Measurements from ENCODE around the gene ENO1. TPM values are rescaled to one million over a fixed set of nuclear protein-coding genes. Genes with fewer than 3 reads are reported as not detected.
A peak's percentile ranks its signal among the peaks of the same experiment; 100 is the strongest.

ENO1 gene
- total RNA-seq, 1 donor from 2014 or later = 126 TPM

DNA sequence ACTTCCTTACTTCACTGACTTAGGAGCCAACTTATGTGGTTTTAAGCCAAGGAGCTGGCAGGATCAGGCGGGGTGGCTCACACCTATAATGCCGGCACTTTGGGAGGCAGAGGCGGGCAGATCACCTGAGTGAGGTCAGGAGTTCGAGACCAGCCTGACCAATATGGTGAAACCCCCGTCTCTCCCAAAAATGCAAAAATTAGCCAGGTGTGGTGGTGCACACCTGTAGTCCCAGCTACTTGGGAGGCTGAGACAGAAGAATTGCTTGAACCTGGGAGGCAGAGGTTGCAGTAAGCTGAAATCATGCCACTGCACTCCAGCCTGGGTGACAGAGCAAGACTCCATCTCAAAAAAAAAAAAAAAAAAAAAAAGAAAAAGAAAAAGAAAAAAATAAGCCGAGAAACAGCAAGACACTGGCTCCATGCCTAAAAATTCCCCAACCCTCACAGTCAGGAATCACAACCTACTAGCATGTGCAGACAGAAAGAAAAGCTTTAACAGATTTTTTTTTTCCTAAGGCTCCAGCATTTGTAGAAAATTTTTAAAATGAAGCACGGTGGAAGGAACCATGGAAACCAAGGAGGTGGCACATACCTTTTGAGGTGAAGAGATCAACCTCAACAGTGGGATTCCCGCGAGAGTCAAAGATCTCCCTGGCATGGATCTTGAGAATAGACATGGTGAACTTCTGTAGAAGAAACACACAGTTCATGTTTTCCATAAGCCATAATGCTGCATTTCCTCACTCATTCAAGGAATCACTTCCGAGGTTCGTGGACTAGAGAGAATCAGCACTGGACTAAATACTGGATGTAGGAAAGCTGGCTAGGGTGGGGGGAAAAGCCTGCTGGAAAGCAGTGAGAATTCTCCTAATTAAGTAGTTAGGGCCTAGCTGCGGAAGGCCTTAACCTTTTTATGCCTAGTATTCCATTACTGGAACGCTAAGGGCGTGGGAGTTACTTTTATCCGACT, 4.0 kb downstream of the ENO1 start:
- DNase-seq (no peak), ATAC-seq (no peak)
- intact Hi-C loops (cut with micrococcal nuclease) = no loop called here

DNA sequence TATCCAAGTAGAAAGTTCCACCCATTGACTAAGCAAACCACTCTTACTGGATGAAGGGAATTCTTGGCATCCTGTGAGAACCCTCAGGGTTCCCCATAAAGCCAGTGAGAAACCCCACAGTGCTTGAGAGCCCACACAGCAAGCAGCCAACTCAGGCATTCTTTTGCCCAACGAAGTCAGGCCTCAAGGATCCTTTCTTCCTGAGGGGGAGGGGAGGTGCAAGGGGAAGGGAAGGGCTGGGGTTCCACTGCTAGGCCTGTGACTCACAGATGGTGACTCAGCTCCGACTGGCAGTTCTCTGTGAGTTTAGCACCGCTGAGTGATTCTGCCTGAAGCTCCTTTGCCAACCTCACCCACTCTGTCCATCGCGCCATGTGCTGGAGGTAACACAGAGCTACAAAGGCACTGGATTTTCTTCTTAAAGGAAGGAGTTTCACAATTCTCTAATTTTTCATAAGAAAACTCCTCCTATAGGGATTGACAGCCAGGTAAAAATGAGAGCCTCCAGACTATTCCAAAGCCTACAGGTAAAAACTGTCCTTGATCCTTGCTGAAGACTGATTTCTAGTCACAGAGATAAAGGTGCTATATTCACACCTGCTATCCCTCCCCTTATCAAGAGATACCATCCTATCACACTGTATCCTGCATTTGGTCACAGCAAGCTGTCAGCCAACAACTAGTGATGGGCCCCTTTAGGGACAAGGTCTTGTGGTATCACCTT, 4.8 kb downstream of the ENO1 start:
- ATAC-seq (peak; percentile 42), DNase-seq (peak; percentile 66)
- intact Hi-C loops (cut with micrococcal nuclease) = no loop called here

DNA sequence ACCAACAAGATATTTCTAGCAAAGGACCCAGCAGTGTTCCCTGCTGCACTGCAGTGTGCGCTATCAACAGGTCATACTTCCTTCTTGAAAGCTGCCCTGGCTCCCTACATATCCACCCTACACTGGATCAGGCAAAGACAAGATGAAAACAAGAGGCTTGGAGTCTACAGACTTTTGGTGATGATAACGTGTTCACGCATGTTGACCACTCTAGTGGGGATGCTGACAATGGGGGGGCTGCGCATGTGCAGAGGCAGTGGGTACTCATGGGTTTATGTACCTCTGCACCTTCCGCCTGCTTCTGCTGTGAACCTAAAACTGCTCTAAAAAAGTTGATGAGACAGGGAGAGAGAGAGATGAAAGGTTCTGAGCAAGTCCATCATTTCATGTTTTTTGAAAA, 5.5 kb downstream of the ENO1 start:
- DNase-seq = no peak
- intact Hi-C loops (cut with micrococcal nuclease) = no loop called here
- ATAC-seq = no peak

DNA sequence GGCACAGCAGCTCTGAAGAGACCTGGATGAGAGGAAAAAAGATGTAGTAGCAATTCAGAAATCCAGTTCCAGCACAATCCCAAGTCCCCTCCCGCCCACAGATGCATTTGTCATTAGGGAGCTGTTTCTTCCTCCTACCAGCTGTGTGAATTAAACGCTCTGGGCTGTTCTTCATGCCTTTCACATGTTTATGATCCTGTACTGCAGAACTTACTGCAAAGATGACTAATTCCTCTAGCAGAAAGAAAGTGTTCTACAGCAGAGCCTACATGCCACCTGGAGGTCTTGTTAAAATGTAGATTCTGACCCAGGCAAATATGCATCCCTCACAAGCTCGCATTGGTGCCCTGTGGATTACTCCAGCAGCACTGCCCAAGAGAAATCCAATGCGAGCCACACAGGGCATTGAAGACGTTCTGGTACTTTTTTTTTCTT, 6.5 kb downstream of the ENO1 start:
- intact Hi-C loops (cut with micrococcal nuclease) = no loop called here
- no peak for DNase-seq
- no peak for ATAC-seq

DNA sequence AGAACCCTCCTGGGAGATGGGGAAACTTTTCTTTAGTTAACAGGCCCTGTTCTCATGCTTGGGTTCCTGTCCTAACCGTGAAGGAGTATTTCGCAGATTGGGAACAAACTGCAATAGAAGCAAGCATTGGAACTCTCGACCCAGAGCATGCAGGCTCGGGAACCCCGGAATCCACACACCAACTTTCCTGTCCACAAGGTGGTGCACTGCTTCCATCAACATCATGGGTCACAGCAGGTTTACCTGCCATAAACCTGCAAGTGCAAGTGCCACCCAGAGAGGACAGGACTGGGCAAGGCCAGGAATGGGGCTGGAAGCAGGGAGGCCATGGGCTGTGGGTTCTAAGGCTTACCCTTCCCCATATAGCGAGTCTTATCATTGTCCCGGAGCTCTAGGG, 6.9 kb downstream of the ENO1 start:
- intact Hi-C loops (cut with micrococcal nuclease) = no loop called here
- ATAC-seq (no peak), DNase-seq (no peak)

DNA sequence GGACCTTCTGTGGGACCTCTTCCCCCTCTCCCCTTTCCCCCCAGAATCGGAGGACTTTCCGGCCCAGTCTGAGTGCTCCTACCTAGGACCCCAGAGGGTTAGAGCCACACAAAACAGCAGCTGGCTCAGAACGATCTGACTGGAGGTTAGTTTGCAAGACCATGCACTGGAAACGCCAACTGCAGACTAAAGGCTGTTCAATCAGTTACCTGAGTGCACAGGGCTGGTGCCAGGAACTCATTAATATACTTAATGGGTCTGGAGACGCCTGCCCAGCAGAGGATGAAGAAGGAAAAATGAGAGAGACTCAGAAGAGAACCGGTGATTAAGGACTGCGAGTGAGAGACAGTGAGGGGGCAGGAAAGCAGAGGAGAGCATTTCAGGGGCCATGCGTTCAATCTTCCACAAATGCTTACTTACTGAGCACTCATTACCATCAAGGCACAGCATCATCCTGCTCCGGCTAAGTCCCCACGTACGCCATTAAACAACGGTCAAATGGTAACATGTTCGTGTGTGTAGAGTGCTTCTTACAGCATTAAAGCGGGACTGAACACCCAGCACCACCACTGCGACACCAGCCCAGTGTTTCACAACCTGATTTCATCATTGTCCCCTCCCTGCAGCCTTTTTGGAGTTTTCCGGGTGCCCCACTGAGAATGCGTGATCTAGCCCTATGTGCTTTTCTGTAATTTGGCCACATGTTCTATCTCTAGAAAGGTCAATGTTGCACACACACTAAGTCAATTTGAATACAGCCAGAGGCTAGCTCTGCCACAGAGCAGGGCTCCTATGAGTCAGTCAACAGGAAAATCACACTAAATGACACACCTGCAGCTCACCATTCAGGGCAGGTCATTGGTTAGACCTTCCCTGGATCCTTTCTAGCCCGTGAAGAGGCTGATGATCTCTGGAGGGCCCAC, 7.6 kb downstream of the ENO1 start:
- no peak for ATAC-seq
- intact Hi-C loops (cut with micrococcal nuclease) = no loop called here
- no peak for DNase-seq

DNA sequence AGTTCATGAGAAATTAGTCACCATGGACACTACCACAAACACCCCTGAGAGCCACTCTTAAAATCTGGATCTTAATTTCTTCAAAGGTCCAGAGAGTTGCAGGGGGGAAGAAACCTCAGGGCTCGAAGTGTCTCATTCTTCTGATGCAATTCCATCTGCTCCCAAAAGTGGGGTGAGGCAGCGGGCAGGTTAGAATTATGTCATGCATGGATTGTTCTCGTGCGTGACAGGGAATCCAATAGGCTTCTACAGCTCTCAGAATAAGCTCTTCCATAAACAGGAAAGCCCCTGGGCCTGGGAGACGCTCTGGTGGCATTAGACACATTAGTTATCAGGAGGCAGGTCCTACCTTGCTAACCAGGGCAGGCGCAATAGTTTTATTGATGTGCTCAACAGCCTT, 8.4 kb downstream of the ENO1 start:
- DNase-seq (no peak), ATAC-seq (no peak)
- intact Hi-C loops (cut with micrococcal nuclease) = no loop called here

DNA sequence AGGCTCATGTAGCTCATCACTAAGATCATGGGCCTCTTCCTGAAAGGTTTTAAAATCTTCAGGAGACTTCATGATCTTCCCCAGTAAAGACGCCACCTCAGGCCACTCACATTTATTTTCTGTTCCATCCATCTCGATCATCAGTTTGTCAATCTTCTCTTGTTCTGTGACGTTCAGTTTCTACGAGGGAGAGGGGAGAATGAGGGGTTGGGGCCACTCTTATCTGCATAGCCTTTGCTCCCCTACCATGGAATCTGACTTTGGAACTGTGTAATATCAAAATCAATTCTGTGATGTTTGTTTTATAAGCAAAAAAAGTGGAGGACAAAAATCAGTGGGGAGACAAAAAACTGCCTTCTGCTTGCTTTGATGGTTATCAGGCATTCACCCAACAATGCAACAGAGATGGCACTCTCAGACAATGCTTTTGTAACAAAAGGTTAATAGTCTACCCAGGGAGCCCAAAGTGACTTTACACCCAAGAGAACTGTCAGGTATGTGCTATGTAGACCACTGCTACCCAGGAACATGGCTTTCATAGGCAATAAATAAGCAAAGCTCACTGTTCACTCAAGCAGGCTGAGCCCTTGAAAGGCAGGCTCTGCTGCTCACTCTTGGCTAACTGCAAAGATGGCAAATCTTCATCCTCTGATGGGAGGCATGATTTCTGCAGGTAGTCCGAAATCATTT, 10.5 kb downstream of the ENO1 start:
- ATAC-seq (no peak), DNase-seq (no peak)
- intact Hi-C loops (cut with micrococcal nuclease) = no loop called here

DNA sequence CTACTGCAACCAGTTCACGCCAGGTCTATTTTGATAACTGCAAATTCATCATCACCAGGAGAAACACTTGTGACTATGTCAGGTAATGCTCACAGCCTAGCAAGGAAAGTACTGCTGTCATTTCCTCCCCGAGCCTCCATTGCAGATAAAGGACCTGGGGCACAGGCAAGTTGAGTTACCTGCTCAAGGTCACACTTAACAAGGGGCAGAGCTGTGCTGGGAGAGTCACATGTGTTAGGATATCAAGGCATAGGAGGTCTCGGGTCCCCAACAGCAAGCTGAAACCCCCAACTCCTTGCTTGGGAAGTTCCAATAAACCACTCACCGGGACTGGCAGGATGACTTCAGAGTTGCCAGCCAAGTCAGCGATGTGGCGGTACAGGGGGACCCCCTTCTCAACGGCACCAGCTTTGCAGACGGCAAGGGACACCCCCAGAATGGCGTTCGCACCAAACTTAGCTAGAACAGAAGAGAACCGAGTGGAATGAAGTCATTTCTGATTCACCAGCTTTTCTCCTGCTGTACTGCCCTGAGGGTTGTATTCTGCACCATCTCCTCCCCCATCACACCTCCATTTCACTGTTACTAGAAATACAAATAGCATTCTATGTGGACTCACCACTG, 11.6 kb downstream of the ENO1 start:
- no peak for ATAC-seq
- DNase-seq = no peak

DNA sequence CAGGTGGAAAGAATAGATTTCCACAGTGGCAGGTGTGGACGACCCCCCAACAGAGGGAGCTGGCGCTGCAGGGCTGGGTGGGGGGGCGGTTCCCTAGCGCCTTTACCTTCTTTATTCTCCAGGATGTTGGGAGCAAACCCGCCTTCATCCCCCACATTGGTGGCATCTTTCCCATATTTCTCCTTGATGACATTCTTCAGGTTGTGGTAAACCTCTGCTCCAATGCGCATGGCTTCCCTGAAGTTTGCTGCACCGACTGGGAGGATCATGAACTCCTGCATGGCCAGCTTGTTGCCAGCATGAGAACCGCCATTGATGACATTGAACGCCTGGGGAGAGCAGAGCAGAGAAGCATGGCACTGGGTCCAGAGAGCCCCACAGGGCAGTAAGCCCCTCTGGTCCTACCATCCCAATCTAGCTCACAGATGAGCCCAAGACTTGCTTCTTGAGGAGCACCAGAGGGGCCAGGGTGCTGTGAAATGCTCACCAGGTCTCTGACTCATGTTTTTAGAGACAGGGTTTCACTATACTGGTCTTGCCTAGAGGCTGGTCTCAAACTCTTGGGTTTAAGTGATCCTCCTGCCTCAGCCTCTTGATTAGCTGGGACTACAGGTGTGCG, 12.2 kb downstream of the ENO1 start:
- ATAC-seq (no peak), DNase-seq (no peak)
- intact Hi-C loops (cut with micrococcal nuclease) = no loop called here

More for the DNA sequence above, 11.6 kb downstream of the ENO1 start:
- intact Hi-C loops (cut with micrococcal nuclease) = no loop called here

DNA sequence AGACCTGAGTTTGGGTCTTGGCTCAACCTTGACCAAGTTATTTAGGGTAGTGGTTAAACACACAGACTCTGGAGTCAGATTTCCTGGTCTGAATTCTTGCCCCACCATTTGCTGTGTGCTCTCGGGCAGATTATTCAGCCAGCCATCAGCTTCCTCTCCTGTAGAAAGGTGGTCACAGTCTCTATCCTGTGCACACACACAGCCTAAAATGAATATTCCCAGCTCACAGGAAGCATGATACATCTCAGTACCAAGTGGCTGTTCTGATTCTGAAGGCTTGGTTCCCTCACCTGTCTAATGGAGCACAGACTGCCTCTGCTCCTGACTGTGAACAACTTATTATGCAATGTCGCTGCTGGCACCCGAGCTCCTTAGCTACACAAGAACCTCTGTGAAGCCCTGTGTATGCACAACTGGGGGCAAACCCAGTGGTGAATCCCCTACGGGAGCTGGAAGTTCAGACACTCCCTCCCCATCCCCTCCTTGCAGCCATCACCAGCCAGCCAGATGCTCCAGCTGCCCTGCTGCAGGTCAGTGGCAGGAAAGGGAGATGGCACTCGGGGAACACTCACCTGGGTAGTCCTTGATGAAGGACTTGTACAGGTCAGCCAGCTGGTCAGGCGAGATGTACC, 13.7 kb downstream of the ENO1 start:
- no peak for ATAC-seq

DNA sequence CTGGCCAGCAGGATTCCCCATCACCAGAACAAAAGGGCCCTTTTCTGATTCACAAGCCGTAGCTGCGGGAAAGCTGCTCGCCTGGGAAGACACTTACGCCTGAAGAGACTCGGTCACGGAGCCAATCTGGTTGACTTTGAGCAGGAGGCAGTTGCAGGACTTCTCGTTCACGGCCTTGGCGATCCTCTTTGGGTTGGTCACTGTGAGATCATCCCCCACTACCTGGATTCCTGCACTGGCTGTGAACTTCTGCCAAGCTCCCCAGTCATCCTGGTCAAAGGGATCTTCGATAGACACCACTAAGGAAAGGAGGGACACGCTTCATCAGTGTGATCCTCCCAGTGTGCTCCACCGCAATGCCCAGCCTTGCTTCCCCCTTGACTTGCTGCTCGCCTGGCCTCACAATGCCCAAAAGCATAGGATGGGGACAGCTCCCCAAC, 14.7 kb downstream of the ENO1 start:
- DNase-seq (no peak), ATAC-seq (no peak)
- intact Hi-C loops (cut with micrococcal nuclease) = no loop called here

More for the DNA sequence above, 13.7 kb downstream of the ENO1 start:
- DNase-seq = no peak
- intact Hi-C loops (cut with micrococcal nuclease) = no loop called here

DNA sequence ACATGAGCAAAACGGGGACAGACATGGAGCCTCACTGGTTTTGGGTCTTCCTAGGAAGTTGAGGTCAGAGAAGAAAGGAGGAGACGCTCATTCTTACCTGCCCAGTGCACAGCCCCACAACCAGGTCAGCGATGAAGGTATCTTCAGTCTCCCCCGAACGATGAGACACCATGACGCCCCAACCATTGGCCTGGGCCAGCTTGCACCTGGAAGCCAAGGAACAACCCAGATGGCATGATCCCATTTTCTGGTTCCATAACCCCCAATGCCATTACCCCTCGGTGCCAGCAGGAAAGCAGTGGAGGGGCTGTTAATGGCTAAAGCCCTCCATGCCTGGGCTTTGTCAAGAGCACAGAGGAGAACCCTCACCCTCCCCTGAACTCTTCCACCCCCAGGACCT, 15.3 kb downstream of the ENO1 start:
- ATAC-seq (no peak), DNase-seq (no peak)
- intact Hi-C loops (cut with micrococcal nuclease) = no loop called here

DNA sequence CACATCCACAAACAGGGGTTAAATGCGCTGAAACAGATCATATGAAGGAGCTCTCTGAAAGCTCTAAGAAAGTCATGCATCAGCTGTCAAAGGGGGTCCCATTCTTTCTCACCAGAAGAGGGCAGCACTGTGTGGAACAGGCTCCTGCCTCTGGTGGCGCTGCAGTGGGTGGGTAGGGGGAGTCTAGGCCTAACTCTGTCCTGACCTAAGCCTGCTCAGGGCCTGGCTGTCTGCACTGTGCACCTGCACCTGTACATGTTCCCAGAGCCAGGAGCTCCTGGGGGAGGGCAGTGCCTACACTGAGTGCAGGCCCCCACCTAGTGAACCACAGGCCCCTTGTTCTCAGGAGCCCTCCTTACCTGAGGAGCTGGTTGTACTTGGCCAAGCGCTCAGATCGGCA, 16.0 kb downstream of the ENO1 start:
- intact Hi-C loops (cut with micrococcal nuclease) = no loop called here
- no peak for DNase-seq
- no peak for ATAC-seq

DNA sequence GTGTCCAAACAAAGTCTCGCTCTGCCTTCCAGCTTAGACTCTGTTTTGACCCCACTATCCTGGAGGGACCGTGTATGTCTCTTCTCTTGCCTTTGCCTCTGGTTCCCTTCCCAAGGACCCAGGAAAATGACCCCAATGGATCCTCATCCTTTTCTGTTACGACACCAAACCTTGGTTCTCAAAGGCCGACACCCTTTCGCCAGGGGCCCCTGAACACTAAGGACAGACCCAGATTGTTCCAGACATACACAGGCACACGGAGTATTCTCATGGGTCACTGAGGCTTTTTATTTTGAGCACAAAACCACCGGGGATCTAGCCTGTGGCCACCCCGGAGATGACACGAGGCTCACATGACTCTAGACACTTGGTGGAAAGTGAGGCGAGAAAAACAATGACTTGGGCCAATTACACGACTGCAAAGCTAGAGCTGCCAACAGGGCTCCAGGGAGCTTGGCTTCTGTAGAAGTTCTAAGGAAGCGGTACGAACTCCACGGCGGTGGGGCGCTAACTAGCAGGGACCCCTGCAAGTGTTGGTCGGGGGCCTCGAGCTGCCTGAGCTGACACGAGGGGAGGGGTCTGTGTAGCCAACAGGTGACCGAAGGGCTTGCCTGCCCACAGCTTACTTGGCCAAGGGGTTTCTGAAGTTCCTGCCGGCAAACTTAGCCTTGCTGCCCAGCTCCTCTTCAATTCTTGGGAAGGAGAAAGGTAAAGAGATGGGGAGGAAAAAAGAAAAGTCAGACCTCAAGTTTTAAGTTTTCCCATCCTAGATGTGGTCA, 17.6 kb downstream of the ENO1 start:
- DNase-seq (no peak), ATAC-seq (no peak)
- intact Hi-C loops (cut with micrococcal nuclease) = no loop called here

DNA sequence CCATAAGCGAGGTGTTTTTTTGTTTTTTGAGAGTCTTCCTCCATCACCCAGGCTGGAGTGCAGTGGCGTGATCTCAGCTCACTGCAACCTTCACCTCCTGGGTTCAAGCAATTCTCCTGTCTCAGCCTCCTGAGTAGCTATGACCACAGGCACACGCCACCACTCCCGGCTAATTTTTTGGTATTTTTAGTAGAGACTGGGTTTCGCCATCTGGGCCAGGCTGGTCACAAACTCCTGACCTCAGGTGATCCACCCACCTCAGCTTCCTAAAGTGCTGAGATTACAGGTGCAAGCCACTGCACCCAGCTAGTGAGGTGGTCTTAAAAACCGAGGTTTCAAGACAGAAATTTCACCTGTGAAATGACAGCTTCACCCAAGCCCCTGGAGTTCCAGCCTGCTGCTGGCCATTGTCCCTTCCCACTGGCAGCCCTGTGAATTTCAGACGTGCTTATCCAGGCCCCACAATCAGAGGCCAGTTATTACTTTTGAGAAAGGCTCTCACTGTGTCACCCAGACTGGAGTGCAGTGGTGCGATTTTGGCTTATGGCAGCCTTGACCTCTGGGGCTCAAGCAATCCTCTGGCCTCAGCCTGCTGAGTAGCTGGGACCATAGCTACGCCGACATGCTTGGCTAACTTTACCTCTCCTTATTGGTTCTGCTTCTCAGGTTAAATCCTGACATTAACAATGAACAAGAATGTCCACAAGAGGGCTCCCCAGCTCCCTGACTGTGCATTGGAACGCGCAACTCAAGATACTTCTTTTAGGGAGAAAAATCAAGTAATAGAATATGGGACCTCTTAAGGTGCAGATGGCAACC, 19.4 kb downstream of the ENO1 start:
- DNase-seq (no peak), ATAC-seq (peak; percentile 27)
- intact Hi-C loops (cut with micrococcal nuclease) = no loop called here
